ENCODE results near the gene AKR1C4. TPM values are rescaled to one million over a fixed set of nuclear protein-coding genes. Genes with fewer than 3 reads are reported as not detected.

Gene AKR1C4
- total RNA-seq, 1 experiment from 2014 or later = not detected

GRCh38 chr10:5163487-5163886 is 33.1 kb upstream of the AKR1C4 start:
- Histone ChIP-seq H2BK12ac (ENCODE audit: insufficient read length, low read depth, low read length) (no peak overlapping the region), H2AK5ac (ENCODE audit: insufficient read length, low read length) (no peak overlapping the region), H4K8ac (replicated peaks; ENCODE audit: insufficient read length, low read depth, low read length) (no peak overlapping the region), H3T11ph (ENCODE audit: low read length) (no peak overlapping the region), H3K4ac (ENCODE audit: low read depth, low read length) (no peak overlapping the region), H3K27ac (ENCODE audit: insufficient read length, low read depth, low read length) (no peak overlapping the region), H2BK15ac (ENCODE audit: low read depth, low read length) (no peak overlapping the region), H3K79me2 (ENCODE audit: insufficient read depth, low read length) (no peaks in the 10 kb centered on the region), H4K5ac (ENCODE audit: insufficient read length, low read depth, low read length) (no peak overlapping the region), H3K4me2 (ENCODE audit: insufficient read depth, insufficient read length, low read length) (no peak overlapping the region), H3K18ac (ENCODE audit: insufficient read length, low read depth, low read length) (no peak overlapping the region), H3K27me3 (ENCODE audit: insufficient read depth, low read length) (peaks cover 5% of the 10 kb centered on the region; the same call in 1 of the 2 replicates), H3K4me1 (ENCODE audit: insufficient read depth, low read length) (no peaks in the 10 kb centered on the region), H3K9me3 (ENCODE audit: control insufficient read depth, low read depth, low read length) (peaks cover 45% of the 10 kb centered on the region), H2BK120ac (ENCODE audit: low read depth, low read length, poor library complexity, severe bottlenecking) (no peak overlapping the region), H2BK20ac (ENCODE audit: low read depth, low read length, poor library complexity, severe bottlenecking) (no peak overlapping the region), H3K23ac (ENCODE audit: insufficient read length, low read depth, low read length) (no peak overlapping the region), H2AFZ (ENCODE audit: low read length) (no peak overlapping the region), H3K9ac (ENCODE audit: extremely low read depth, insufficient read length, low read length) (no peak overlapping the region), H2BK5ac (ENCODE audit: insufficient read length, low read length) (no peak overlapping the region), H3K79me1 (ENCODE audit: insufficient read depth, low read depth, low read length, poor library complexity, severe bottlenecking) (no peaks in the 10 kb centered on the region), H3K56ac (ENCODE audit: insufficient read length, low read depth, low read length) (no peak overlapping the region), H3K14ac (ENCODE audit: insufficient read depth, low read length) (no peak overlapping the region), H3K23me2 (ENCODE audit: insufficient read length, low read depth, low read length, poor library complexity, severe bottlenecking) (no peaks in the 10 kb centered on the region), H4K20me1 (ENCODE audit: control insufficient read depth, insufficient read depth, insufficient read length) (no peaks in the 10 kb centered on the region), H4K91ac (ENCODE audit: insufficient read length, low read depth, low read length) (no peak overlapping the region)
- Mint-ChIP-seq H3K4me1 (no peaks in the 10 kb centered on the region), H3K27me3 (ENCODE audit: low read depth) (peaks cover 50% of the 10 kb centered on the region), H3K36me3 (ENCODE audit: insufficient read depth in 1 of 3, low read depth in 3 of 3) (peaks cover 0 to 43% (median 13%) of the 10 kb centered on the region in 3 experiments; a peak in 6 of 7 replicates), H3K27ac (no peak overlapping the region), H3K9me3 (peaks cover 84 to 89% of the 10 kb centered on the region in 2 experiments), H3K4me3 (no peak overlapping the region)
- TF ChIP-seq, protein P1, sequence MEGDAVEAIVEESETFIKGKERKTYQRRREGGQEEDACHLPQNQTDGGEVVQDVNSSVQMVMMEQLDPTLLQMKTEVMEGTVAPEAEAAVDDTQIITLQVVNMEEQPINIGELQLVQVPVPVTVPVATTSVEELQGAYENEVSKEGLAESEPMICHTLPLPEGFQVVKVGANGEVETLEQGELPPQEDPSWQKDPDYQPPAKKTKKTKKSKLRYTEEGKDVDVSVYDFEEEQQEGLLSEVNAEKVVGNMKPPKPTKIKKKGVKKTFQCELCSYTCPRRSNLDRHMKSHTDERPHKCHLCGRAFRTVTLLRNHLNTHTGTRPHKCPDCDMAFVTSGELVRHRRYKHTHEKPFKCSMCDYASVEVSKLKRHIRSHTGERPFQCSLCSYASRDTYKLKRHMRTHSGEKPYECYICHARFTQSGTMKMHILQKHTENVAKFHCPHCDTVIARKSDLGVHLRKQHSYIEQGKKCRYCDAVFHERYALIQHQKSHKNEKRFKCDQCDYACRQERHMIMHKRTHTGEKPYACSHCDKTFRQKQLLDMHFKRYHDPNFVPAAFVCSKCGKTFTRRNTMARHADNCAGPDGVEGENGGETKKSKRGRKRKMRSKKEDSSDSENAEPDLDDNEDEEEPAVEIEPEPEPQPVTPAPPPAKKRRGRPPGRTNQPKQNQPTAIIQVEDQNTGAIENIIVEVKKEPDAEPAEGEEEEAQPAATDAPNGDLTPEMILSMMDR (conservative IDR thresholded peaks at IDR 0.05) = no peak
- whole genome bisulfite sequencing (ENCODE audit: extremely low coverage, insufficient read length, low lambda C conversion rate) = no CpG with 5 or more reads among the region's 2 CpGs
- no peak for DNase-seq

Data from H9 (cell line).